ENCODE measurements around the gene ENOSF1.

- no peak for TF ChIP-seq EP300 (IDR thresholded peaks at IDR 0.05)
- TF ChIP-seq, protein P1, sequence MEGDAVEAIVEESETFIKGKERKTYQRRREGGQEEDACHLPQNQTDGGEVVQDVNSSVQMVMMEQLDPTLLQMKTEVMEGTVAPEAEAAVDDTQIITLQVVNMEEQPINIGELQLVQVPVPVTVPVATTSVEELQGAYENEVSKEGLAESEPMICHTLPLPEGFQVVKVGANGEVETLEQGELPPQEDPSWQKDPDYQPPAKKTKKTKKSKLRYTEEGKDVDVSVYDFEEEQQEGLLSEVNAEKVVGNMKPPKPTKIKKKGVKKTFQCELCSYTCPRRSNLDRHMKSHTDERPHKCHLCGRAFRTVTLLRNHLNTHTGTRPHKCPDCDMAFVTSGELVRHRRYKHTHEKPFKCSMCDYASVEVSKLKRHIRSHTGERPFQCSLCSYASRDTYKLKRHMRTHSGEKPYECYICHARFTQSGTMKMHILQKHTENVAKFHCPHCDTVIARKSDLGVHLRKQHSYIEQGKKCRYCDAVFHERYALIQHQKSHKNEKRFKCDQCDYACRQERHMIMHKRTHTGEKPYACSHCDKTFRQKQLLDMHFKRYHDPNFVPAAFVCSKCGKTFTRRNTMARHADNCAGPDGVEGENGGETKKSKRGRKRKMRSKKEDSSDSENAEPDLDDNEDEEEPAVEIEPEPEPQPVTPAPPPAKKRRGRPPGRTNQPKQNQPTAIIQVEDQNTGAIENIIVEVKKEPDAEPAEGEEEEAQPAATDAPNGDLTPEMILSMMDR (IDR thresholded peaks at IDR 0.05), result no peak
These were observed 601 bp downstream of the ENOSF1 start for GRCh38 chr18:711657-712400.
